ENCODE measurements around the gene TBR1.

TBR1 gene

DNA sequence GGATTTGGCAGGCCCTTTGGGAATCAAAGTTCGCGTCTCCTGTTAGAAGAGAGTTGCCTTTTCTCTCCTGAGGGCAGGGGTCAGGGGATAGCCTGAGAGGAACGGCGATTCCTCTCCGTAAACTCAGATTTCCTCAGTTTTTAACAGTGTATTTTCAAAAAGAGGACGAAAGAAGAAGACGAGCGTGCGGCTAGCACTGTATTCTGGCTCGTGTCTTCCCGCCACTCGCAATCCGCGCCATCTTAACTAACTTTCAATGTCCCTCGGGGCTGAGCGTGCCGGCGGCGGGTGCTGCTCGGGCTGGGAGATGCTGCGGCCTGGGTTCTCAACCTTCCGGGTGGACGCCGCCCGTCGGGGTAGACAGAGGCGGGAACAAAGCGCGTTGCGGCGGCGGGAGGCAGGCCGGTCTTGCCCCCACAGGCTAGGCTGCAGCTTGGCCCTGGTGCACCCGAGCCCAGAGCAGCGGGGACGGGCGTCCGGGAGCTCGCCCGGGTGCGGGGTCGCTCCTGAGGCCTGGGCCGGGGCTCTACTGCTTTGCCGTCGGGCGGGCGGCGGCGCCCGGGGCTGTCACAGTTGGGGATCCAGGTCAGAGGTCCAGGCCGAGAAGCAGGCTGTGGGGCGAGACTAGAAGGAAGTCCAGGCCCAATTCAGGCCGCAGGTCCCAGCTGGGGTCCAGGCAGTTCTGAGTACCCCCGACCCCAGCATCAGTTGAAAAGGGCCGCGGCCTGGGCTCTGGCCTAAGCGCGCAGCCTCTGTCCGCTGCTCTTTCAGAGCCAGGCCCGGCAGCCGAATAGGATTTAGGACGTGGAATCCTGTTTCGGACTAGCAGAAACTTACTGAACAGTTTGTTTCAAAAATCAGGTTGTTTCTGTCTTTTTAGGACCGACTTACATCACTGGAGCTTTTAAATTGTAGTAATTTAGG is 11.8 kb downstream of the TBR1 start:
- DNase-seq = no peak

GRCh38 chr2:161430386-161430785 is 14.3 kb downstream of the TBR1 start:
- no peak for DNase-seq

DNA sequence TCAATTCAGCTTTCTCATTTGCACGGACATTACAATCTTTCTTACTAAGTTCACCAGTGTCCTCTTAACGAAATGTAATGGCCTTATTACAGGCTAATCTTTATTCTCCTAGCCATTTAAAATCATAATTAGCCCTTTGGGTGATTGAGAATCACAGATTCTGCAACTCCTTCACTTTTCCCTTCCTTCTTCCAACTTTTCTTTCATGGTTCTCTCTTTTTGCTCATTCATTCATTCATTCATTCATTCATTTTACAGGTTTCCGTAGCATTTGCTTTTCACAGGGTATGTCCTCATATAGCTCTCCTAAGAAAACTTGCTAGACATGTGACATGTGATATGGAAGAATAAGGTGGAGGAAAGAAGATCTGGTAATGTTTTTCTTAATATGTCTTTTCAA is 16.0 kb downstream of the TBR1 start:
- DNase-seq = no peak

DNA sequence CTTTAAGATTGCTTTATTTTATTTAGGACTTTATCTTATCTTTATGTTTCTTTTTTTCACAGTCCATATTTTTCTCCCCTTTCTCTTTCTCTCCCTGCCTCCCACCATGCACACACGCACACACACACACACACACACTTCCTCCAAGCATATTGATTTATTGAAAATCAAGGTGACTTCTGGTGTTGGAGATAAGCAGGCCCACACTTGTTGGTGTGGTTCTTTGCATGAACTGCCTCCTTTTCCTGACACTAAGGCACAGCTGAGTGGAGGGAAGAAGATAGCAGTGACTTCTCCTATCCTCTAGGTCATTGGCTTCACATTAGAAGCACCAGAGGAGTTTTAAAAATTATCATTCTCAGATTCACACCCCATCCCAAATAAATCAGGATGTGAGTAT is 18.0 kb downstream of the TBR1 start:
- DNase-seq = no peak

- no peak for DNase-seq
Measured at GRCh38 chr2:161436411-161436810, 20.3 kb downstream of the TBR1 start.

DNA sequence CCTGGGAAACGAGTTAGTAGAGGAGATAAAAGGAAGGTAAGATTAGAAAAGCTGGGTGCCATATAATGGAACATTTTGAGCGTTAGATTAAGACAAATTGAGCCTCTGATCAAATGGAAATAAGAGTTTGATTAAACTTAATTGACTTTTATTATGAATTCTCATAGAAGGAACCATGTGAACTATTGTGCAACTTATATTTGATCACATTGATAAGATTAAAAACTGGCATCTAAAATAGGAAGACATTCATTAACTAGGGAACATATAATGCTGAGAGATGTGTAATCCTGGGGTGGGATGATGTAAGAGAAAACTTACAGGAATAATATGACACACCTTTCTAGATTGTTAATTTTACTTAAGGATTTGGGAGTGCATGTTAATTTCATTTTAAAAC is 22.5 kb downstream of the TBR1 start:
- DNase-seq = no peak

GRCh38 chr2:161445097-161445496 is 29.0 kb downstream of the TBR1 start:
- no peak for DNase-seq

GRCh38 chr2:161448431-161448830 is 32.3 kb downstream of the TBR1 start:
- no peak for DNase-seq

DNA sequence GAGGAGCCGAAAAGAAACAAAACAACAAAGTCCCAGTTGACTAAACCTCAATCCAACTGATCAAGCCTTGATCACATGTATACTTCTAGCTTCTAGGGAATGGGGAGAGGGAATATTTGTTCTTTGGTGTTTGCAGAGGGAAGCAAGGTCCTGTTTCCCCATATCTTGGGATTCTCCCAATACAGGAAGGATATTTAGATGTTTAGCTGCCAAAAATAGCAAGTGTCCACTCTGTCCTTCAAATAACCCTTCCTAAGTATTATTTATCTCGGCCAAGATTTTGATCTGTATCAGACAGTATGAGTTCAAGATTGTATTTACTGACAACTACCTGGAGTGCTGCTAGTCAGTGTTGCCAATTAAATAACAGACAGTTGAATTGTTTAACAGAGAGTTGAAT is 55.5 kb downstream of the TBR1 start:
- DNase-seq = no peak

DNA sequence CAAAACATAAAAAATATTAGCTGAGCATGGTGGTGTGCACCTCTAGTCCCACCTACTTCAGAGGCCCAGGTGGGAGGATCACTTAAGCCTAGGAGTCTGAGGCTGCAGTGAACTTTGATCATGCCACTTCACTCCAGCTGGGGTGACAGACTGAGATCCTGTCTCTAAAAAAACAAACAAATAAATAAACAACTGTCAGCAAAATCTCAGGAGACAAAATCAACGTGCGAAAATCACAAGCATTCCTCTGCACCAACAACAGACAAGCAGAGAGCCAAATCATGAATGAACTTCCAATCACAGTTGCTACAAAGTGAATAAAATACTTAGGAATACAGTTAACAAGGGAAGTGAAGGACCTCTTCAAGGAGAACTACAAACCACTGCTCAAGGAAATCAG is 58.8 kb downstream of the TBR1 start:
- DNase-seq = no peak

Measured in C1 segment of cervical spinal cord (tissue), 14 donors.